K562 (cell line): ENCODE results near the gene STUB1. TPM values are rescaled to one million over a fixed set of nuclear protein-coding genes. Genes with fewer than 3 reads are reported as not detected.

Experiments used
- CXXC5 ChIP-seq: fragments of 250-450 bp; sonication (Bioruptor Pico); IDR thresholded peaks from 2 replicates; pipeline ENCODE4 v1.8.0; 2022; ENCODE audit warnings: inconsistent platforms, mild to moderate bottlenecking, moderate library complexity
- DDX20 ChIP-seq: fragments of 450-650 bp; IDR thresholded peaks from 2 replicates; pipeline ENCODE4 v1.6.1; 2016; ENCODE audit warnings: missing genetic modification characterization, low read depth, mild to moderate bottlenecking, missing compliant biosample characterization, moderate library complexity
- E4F1 ChIP-seq: fragments of 250-450 bp; sonication (Bioruptor Pico); IDR thresholded peaks from 2 replicates; pipeline ENCODE4 v1.5.0; 2021; ENCODE audit warnings: mild to moderate bottlenecking, borderline replicate concordance
- FOSL1 ChIP-seq: fragments of 200-800 bp; sonication (Bioruptor generic); conservative IDR thresholded peaks from 2 replicates; pipeline ENCODE4 v1.6.1; 2016; ENCODE audit warnings: missing genetic modification characterization, missing compliant biosample characterization
- GABPA ChIP-seq: fragments of 200-800 bp; sonication (Bioruptor generic); conservative IDR thresholded peaks from 2 replicates; pipeline ENCODE4 v1.6.1; 2016; ENCODE audit warnings: low read depth, missing genetic modification characterization, missing compliant biosample characterization
- KLF6 ChIP-seq: fragments of 250-450 bp; sonication (Bioruptor Pico); IDR thresholded peaks from 2 replicates; pipeline ENCODE4 v1.4.0; 2020; ENCODE audit warnings: mild to moderate bottlenecking, moderate library complexity, borderline replicate concordance
- MTA2 ChIP-seq: fragments of 450-650 bp; IDR thresholded peaks from 2 replicates; pipeline ENCODE4 v1.6.1; 2016; ENCODE audit warnings: low read depth
- POLR2AphosphoS5 ChIP-seq: IDR thresholded peaks from 2 replicates; pipeline ENCODE4 v1.6.1; 2011; ENCODE audit warnings: mild to moderate bottlenecking, low read depth, low read length, moderate library complexity; ENCODE audit not compliant: control insufficient read depth, insufficient read depth
- SIX5 ChIP-seq, 2 experiments: IDR thresholded peaks; 2 replicates each; pipeline ENCODE4 v1.6.1; 2011; ENCODE audit warnings: low read length in 2 of 2, borderline replicate concordance in 1 of 2, low read depth in 1 of 2, mild to moderate bottlenecking in 1 of 2, moderate library complexity in 1 of 2; ENCODE audit not compliant: insufficient read depth in 1 of 2
- SMARCA4 ChIP-seq: fragments of 450-650 bp; IDR thresholded peaks from 2 replicates; pipeline ENCODE4 v1.6.1; 2016
- TAF1 ChIP-seq: IDR thresholded peaks from 2 replicates; pipeline ENCODE4 v1.6.1; 2011; ENCODE audit warnings: mild to moderate bottlenecking, low read length, moderate library complexity; ENCODE audit not compliant: insufficient read depth, control insufficient read depth, severe bottlenecking; ENCODE audit errors: extremely low read depth
- TAF7 ChIP-seq: fragments of 450-650 bp; IDR thresholded peaks from 2 replicates; pipeline ENCODE4 v1.6.1; 2016; ENCODE audit warnings: missing genetic modification characterization, missing compliant biosample characterization
- TCF7L2 ChIP-seq: fragments of 150-350 bp; IDR thresholded peaks from 2 replicates; pipeline ENCODE4 v1.6.1; 2016; ENCODE audit warnings: low read depth, mild to moderate bottlenecking, low read length, moderate library complexity
- ZKSCAN8 ChIP-seq: fragments of 200-800 bp; sonication (Bioruptor generic); IDR thresholded peaks from 2 replicates; pipeline ENCODE4 v1.6.1; 2016; ENCODE audit warnings: missing genetic modification characterization, missing compliant biosample characterization
- ZNF133 ChIP-seq: fragments of 250-450 bp; sonication (Bioruptor Pico); IDR thresholded peaks from 2 replicates; pipeline ENCODE4 v1.4.0; 2020; ENCODE audit warnings: mild to moderate bottlenecking
- ZNF316 ChIP-seq: fragments of 450-650 bp; IDR thresholded peaks from 2 replicates; pipeline ENCODE4 v1.6.1; 2016
- ZNF586 ChIP-seq: fragments of 450-650 bp; formaldehyde crosslinking; conservative IDR thresholded peaks from 2 replicates; pipeline ENCODE4 v1.4.0; 2020; ENCODE audit warnings: mild to moderate bottlenecking, moderate library complexity
- ZNF778 ChIP-seq: fragments of 450-650 bp; formaldehyde crosslinking; IDR thresholded peaks from 2 replicates; pipeline ENCODE4 v1.4.0; 2020; ENCODE audit warnings: mild to moderate bottlenecking, moderate library complexity
- polyA plus RNA-seq, 8 experiments: library from polyadenylated mRNA; depleted of rRNA in 4 of 8; stranded (reverse) in 5 of 8; unstranded in 3 of 8; fragments of >200 nt; fragmentation: Nextera tagmentation in 2 of 8; fragmentation: Illumina TruSeq in 1 of 8; extraction: Ambion mirVana in 2 of 8; extraction: Trizol in 1 of 8; gene quantifications; 2 replicates each; pipeline versions ENCODE4 v1.2.1 to v1.2.3, GENCODE V29; 2011 to 2014; ENCODE audit warnings: inconsistent platforms in 1 of 8, missing spikeins in 1 of 8
- total RNA-seq, 7 experiments: library from RNA; depleted of rRNA in 6 of 7; stranded (reverse); fragments of >200 nt in 6 of 7; fragmentation: Illumina TruSeq in 2 of 7; extraction: Trizol in 2 of 7; gene quantifications; 2 replicates each; pipeline versions ENCODE4 v1.2.1 to v1.2.3, GENCODE V29; 2011 to 2021; ENCODE audit warnings: low replicate concordance in 1 of 7
- TF ChIP-seq, protein P1 (sequence below): fragments of 250-450 bp; sonication (Bioruptor Pico); IDR thresholded peaks from 2 replicates; pipeline ENCODE4 v1.8.0; 2021; ENCODE audit warnings: borderline replicate concordance, mild to moderate bottlenecking, moderate library complexity; ENCODE audit not compliant: poor library complexity, severe bottlenecking
- TF ChIP-seq, protein P2 (sequence below): sonication (generic); formaldehyde crosslinking; IDR thresholded peaks from 2 replicates; pipeline ENCODE4 v1.8.0; 2022; ENCODE audit warnings: mild to moderate bottlenecking, missing genetic modification reagents

The STUB1 gene
- total and polyA plus RNA-seq, 9 of the 15 experiments (the other 6 are each of a cell fraction or from before 2014, with no cell fraction given) = 10.6 to 251 (median 152) TPM

DNA sequence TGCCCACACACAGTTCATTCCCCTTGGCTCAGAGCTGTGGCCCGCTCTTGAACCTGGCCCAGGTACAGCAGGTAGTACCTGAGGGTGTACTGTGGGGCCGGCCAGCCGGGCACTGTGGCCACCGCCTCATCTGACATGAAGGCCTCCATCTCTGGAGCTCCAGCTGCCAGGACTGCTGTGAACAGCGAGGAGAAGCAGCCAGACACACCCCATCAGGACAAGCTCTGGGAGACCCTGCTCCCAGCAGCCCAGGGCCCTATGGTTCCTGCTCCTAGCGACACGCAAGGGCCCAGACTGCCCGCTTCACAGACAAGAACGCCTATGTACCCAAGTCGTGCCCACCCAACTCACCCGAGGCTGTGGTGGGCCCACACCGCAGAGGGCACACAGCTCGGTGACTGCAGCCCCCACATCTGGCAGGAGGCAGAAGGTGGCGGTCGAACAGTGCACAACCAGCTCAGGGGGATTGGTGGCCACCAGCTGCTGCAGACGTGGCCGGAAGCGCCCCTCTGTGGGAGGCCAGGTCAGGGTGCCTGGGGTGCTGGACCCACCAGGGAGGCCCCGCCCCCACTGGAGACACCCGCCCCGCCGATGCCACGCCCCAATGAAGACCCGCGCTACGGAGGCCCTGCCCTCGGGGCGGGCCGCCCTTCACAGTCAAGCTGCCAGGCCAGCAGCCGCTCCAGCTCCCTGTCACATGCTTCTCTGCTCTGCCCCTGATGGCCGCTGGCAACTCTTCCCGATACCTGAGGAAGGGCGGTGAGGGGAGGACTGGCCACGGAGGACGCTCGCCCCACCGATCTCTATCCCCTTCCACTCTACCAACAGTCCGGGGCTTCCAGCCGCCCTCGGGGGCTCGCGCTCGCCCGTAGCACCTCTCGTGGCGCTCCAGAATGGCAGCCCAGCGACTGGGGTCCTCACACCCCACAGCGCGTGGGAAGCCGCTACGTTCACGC is 1.1 kb upstream of the STUB1 start (continued):
- peak; percentile 17; the same call in 1 of the 2 replicates for TF ChIP-seq SMARCA4
- no peak for TF ChIP-seq MTA2
- TF ChIP-seq E4F1 (CRISPR knock-in tag) = no peak
- TF ChIP-seq GABPA = no peak
- TF ChIP-seq TAF1 = peak; percentile 49
- TF ChIP-seq DDX20 (tag) = no peak
- peak; percentile 37; the same call in 1 of the 2 replicates for TF ChIP-seq POLR2AphosphoS5
- TF ChIP-seq SIX5 (IDR thresholded peaks at IDR 0.05; ENCODE audit: borderline replicate concordance in 1 of 2, insufficient read depth in 1 of 2, low read depth in 1 of 2, low read length in 2 of 2) = no peak
- no peak for TF ChIP-seq ZKSCAN8 (CRISPR knock-in tag)
- TF ChIP-seq TAF7 = peak; percentile 40; the same call in 1 of the 2 replicates
- no peak for TF ChIP-seq KLF6 (CRISPR knock-in tag)
- TF ChIP-seq, protein P1, sequence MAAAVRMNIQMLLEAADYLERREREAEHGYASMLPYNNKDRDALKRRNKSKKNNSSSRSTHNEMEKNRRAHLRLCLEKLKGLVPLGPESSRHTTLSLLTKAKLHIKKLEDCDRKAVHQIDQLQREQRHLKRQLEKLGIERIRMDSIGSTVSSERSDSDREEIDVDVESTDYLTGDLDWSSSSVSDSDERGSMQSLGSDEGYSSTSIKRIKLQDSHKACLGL (CRISPR knock-in tag) = no peak
- no peak for TF ChIP-seq ZNF778 (CRISPR knock-in tag)
- no peak for TF ChIP-seq ZNF133 (CRISPR knock-in tag)
- no peak for TF ChIP-seq ZNF316
- TF ChIP-seq TCF7L2 = no peak
- no peak for TF ChIP-seq ZNF586 (CRISPR knock-in tag)
- TF ChIP-seq CXXC5 (CRISPR knock-in tag) = 0 out of 2 replicates have a peak, but pooled peaks have one; percentile 2
- TF ChIP-seq FOSL1 (tag) = no peak
- TF ChIP-seq, protein P2, sequence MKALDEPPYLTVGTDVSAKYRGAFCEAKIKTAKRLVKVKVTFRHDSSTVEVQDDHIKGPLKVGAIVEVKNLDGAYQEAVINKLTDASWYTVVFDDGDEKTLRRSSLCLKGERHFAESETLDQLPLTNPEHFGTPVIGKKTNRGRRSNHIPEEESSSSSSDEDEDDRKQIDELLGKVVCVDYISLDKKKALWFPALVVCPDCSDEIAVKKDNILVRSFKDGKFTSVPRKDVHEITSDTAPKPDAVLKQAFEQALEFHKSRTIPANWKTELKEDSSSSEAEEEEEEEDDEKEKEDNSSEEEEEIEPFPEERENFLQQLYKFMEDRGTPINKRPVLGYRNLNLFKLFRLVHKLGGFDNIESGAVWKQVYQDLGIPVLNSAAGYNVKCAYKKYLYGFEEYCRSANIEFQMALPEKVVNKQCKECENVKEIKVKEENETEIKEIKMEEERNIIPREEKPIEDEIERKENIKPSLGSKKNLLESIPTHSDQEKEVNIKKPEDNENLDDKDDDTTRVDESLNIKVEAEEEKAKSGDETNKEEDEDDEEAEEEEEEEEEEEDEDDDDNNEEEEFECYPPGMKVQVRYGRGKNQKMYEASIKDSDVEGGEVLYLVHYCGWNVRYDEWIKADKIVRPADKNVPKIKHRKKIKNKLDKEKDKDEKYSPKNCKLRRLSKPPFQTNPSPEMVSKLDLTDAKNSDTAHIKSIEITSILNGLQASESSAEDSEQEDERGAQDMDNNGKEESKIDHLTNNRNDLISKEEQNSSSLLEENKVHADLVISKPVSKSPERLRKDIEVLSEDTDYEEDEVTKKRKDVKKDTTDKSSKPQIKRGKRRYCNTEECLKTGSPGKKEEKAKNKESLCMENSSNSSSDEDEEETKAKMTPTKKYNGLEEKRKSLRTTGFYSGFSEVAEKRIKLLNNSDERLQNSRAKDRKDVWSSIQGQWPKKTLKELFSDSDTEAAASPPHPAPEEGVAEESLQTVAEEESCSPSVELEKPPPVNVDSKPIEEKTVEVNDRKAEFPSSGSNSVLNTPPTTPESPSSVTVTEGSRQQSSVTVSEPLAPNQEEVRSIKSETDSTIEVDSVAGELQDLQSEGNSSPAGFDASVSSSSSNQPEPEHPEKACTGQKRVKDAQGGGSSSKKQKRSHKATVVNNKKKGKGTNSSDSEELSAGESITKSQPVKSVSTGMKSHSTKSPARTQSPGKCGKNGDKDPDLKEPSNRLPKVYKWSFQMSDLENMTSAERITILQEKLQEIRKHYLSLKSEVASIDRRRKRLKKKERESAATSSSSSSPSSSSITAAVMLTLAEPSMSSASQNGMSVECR (CRISPR knock-in tag) = peak; percentile 56
